Subcutaneous adipose tissue (tissue), 4 donors: Measurements from ENCODE around the gene CNNM3. TPM values are rescaled to one million over a fixed set of nuclear protein-coding genes. Genes with fewer than 3 reads are reported as not detected.

ENCODE experiments used
- CTCF ChIP-seq: fragments of 450-650 bp; IDR thresholded peaks from one replicate; pipeline ENCODE4 v1.5.1; 2016; ENCODE audit warnings: low read depth, mild to moderate bottlenecking, control low read depth, antibody characterized with exemption, moderate library complexity
- total RNA-seq, 4 donors: library from RNA; depleted of rRNA; stranded (reverse); fragments of >200 nt; gene quantifications; one replicate each; pipeline ENCODE4 v1.1.0, GENCODE V29; 2016

CNNM3 gene
- total RNA-seq, 4 donors from 2014 or later, result 4.4 to 21.1 (median 8.5) TPM

GRCh38 chr2:96792772-96793749 lies 23.0 kb upstream of the CNNM3 start:
- TF ChIP-seq CTCF, result no peak

DNA sequence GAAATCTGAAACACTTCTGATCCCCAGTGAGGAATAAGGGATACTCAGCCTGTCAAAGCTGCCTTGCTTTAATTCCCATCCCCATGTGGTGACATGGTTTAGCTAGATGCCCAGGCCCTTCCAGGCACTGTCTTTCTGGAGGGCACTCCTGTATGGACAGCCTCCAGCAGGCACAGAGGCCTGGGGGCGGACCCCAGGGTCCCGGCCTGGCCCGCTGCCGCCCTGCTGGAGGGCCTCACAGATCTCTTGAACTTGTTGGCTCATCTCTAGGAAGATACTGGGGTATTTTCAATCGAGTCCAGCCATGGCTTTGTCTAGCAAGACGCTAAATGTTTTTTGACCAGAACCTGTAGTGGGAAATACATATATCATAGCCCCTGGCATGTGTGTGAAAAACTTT lies 21.0 kb upstream of the CNNM3 start:
- TF ChIP-seq CTCF, result no peak

DNA sequence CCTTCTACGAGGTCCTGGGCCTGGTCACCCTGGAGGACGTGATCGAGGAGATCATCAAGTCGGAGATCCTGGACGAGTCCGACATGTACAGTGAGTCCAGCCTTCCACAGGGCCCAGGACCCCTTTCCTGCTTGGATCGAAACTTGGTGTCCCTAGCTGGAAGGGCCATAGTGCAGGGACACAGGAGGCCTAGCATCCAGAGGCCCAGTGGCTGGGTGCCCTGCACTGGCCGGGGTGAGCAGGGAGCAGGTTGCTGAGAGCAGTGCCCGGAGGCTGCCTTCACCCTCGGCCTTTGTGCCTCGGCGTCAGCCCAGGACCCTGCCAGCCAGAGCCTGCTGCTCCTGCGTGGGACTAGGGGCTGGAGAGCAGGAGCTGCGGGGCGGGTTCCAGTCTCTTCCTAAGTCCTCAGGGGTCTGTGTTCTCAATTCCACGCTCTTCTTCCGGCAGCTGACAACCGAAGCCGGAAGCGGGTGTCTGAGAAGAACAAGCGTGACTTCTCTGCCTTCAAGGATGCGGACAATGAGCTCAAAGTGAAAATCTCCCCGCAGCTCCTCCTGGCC lies 18.9 kb upstream of the CNNM3 start:
- no peak for TF ChIP-seq CTCF

DNA sequence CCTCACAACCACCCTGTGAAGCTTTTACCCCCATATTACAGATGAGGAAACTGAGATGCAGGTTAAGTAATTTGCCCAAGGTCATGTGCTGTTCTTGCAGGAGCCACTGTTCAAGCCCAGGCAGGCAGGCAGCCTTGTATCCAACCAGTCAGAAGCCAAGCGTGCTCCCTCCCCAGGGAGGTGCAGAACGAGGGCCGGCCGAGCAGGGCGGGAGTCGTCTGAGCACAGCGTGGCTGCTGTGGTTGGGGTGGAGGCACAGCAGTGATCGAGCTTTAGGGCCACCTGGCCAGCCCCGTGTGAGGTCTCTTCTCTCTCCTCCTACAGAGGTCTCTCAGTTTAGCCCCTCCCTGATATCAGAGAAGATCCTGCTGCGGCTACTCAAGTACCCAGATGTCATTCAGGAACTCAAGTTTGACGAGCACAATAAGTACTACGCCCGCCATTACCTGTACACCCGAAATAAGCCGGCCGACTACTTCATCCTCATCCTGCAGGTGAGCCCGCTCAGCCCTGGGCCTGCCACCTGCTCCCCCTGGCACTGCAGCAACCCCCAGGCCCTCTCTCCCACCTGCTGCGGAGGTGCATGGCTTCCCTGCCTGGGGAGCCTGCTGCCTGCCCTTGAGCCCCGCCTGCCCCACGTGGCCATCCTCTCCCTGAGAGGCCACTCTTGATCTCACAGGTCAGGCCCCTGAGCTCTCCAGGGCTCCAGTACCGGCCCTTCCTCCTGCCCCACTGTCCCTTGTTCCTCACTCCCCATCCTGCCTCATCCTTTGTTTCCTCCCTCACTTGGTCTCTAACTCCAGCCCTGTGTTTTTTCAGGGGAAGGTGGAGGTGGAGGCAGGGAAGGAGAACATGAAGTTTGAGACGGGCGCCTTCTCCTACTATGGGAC lies 17.1 kb upstream of the CNNM3 start:
- TF ChIP-seq CTCF, result no peak

DNA sequence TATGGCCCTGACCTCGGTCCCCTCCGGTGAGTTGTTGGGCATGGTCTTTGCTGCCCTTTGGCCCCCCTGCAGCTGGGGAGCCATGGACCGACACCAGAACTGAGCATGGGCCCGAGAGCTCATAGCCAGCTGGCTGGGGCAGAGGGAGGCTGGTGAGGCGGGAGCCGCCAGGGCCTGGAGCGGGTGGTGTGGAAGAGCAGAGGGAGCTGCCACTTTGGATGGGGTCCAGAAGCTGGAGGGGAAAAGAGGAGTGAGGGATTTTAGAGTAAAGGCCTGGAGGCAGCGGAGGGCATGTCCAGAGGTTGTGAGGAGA lies 16.5 kb upstream of the CNNM3 start:
- no peak for TF ChIP-seq CTCF

- no peak for TF ChIP-seq CTCF
These were observed 15.7 kb upstream of the CNNM3 start for GRCh38 chr2:96800061-96801004.
